ENCODE results near the gene KRTAP19-7.

Gene KRTAP19-7

DNA sequence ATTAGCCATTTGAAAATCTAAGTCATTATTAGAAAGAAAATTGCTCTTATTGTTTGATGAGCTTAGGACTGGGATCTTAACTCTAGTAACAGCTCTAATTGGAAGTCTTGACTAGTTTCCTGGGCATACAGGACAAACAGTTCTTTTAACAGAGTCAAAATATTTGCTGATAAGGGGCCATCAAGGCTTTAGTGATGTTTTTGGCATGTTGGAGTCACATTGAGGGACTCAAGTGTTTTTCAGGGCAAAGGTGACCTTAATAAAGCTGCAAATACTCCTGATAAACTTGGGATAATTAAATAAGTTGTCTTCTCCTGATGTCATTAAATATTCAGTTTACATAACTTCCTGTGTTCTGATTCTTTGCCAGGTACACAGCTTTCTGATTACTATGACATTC lies 6.5 kb upstream of the KRTAP19-7 start:
- Histone ChIP-seq H3K9me3 (ENCODE audit: control insufficient read depth, low read length) (no peaks in the 10 kb centered on the region), H3K36me3 (ENCODE audit: control insufficient read depth, insufficient read depth, low read length) (no peaks in the 10 kb centered on the region), H3K4me2 (ENCODE audit: low read length) (no peak overlapping the region), H3K27me3 (ENCODE audit: control insufficient read depth, insufficient read depth, low read length) (no peaks in the 10 kb centered on the region), H2AFZ (no peak overlapping the region), H3K4me3 (ENCODE audit: low read depth, low read length) (no peak overlapping the region), H3K4me1 (no peaks in the 10 kb centered on the region), H3K27ac (no peak overlapping the region), H3K9ac (no peak overlapping the region), H3K79me2 (no peaks in the 10 kb centered on the region)
- no peak for TF ChIP-seq CTCF (IDR thresholded peaks at IDR 0.05)

GRCh38 chr21:30563630-30564029 lies 2.5 kb upstream of the KRTAP19-7 start:
- H3K9ac ChIP-seq = no peak overlapping the region
- TF ChIP-seq CTCF (IDR thresholded peaks at IDR 0.05) = no peak

DNA sequence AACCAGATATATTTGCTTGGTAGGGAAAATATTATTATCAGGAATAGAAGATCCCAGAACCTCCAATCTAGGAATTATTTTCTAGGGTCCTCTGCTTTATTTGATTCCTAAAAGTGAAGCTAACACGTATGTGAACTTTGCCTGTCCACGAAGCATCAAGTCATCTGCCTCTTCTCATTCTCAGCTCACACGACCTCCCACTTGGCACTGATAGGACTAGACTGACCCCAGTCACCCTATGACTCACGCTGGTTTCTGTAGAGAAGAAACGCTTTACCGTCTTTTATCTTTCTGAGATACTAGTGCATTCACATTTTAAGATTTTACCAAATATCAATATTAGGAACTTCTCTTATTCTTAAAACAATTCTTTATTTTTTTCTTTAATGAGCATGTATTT lies 2.0 kb upstream of the KRTAP19-7 start:
- H3K4me2 ChIP-seq (ENCODE audit: low read length) = no peak overlapping the region
- H3K27me3 ChIP-seq (ENCODE audit: control insufficient read depth, insufficient read depth, low read length) = no peaks in the 10 kb centered on the region
- H3K4me3 ChIP-seq (ENCODE audit: low read depth, low read length) = no peak overlapping the region
- H3K9me3 ChIP-seq (ENCODE audit: control insufficient read depth, low read length) = no peaks in the 10 kb centered on the region
- no peak overlapping the region for H3K27ac ChIP-seq
- no peaks in the 10 kb centered on the region for H3K79me2 ChIP-seq
- H3K36me3 ChIP-seq (ENCODE audit: control insufficient read depth, insufficient read depth, low read length) = no peaks in the 10 kb centered on the region
- no peak for TF ChIP-seq CTCF (IDR thresholded peaks at IDR 0.05)
- H3K4me1 ChIP-seq = no peaks in the 10 kb centered on the region
- H3K9ac ChIP-seq = no peak overlapping the region
- H2AFZ ChIP-seq = no peak overlapping the region

More at GRCh38 chr21:30563630-30564029, 2.5 kb upstream of the KRTAP19-7 start:
- H3K36me3 ChIP-seq (ENCODE audit: control insufficient read depth, insufficient read depth, low read length) = no peaks in the 10 kb centered on the region
- H2AFZ ChIP-seq = no peak overlapping the region
- H3K4me3 ChIP-seq (ENCODE audit: low read depth, low read length) = no peak overlapping the region
- H3K9me3 ChIP-seq (ENCODE audit: control insufficient read depth, low read length) = no peaks in the 10 kb centered on the region
- no peak overlapping the region for H3K4me2 ChIP-seq (ENCODE audit: low read length)
- no peaks in the 10 kb centered on the region for H3K4me1 ChIP-seq
- H3K79me2 ChIP-seq = no peaks in the 10 kb centered on the region
- no peak overlapping the region for H3K27ac ChIP-seq
- no peaks in the 10 kb centered on the region for H3K27me3 ChIP-seq (ENCODE audit: control insufficient read depth, insufficient read depth, low read length)

- no peak overlapping the region for H3K27ac ChIP-seq
- H3K36me3 ChIP-seq (ENCODE audit: control insufficient read depth, insufficient read depth, low read length) = no peaks in the 10 kb centered on the region
- no peak overlapping the region for H3K4me2 ChIP-seq (ENCODE audit: low read length)
- no peak overlapping the region for H2AFZ ChIP-seq
- no peaks in the 10 kb centered on the region for H3K79me2 ChIP-seq
- H3K9me3 ChIP-seq (ENCODE audit: control insufficient read depth, low read length) = no peaks in the 10 kb centered on the region
- H3K4me1 ChIP-seq = no peaks in the 10 kb centered on the region
- H3K27me3 ChIP-seq (ENCODE audit: control insufficient read depth, insufficient read depth, low read length) = no peaks in the 10 kb centered on the region
- no peak overlapping the region for H3K9ac ChIP-seq
- TF ChIP-seq CTCF (IDR thresholded peaks at IDR 0.05) = no peak
- no peak overlapping the region for H3K4me3 ChIP-seq (ENCODE audit: low read depth, low read length)
These were observed 843 bp upstream of the KRTAP19-7 start for GRCh38 chr21:30561957-30562356.

DNA sequence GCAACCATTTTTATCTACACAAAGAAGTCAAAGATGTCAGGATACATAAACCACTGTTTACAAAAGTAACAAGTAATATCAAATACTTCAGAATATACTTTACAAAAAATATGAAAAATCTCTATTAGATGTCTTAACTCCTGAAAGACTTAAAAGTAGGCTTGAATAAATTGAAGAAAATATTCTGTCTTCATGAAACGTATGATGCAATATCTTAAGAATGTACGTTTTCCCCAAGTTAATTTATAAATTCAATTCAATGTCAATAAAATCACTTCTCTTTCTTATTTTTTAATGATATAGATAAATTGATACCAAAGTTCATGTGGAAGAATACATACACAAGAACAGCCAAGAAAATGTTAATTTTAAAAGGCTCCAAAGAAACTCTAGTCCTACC lies 6.0 kb downstream of the KRTAP19-7 start:
- no peak overlapping the region for H3K4me3 ChIP-seq (ENCODE audit: low read depth, low read length)
- no peak overlapping the region for H2AFZ ChIP-seq
- no peaks in the 10 kb centered on the region for H3K9me3 ChIP-seq (ENCODE audit: control insufficient read depth, low read length)
- H3K9ac ChIP-seq = no peak overlapping the region
- H3K27ac ChIP-seq = no peak overlapping the region
- H3K4me1 ChIP-seq = no peaks in the 10 kb centered on the region
- H3K27me3 ChIP-seq (ENCODE audit: control insufficient read depth, insufficient read depth, low read length) = no peaks in the 10 kb centered on the region
- TF ChIP-seq CTCF (IDR thresholded peaks at IDR 0.05) = no peak
- H3K4me2 ChIP-seq (ENCODE audit: low read length) = no peak overlapping the region
- no peaks in the 10 kb centered on the region for H3K79me2 ChIP-seq
- H3K36me3 ChIP-seq (ENCODE audit: control insufficient read depth, insufficient read depth, low read length) = no peaks in the 10 kb centered on the region

Data from parathyroid adenoma (tissue), 2 donors.